Measurements from ENCODE around the gene NPAS3. TPM values are rescaled to one million over a fixed set of nuclear protein-coding genes. Genes with fewer than 3 reads are reported as not detected.

The NPAS3 gene
- total RNA-seq, 1 donor from 2014 or later: 2.0 TPM

- no peaks in the 10 kb centered on the region for H3K27me3 ChIP-seq (ENCODE audit: control insufficient read depth, insufficient read depth, low read length)
- H3K36me3 ChIP-seq (ENCODE audit: control insufficient read depth, insufficient read depth, low read length): no peaks in the 10 kb centered on the region
- TF ChIP-seq, protein P1, sequence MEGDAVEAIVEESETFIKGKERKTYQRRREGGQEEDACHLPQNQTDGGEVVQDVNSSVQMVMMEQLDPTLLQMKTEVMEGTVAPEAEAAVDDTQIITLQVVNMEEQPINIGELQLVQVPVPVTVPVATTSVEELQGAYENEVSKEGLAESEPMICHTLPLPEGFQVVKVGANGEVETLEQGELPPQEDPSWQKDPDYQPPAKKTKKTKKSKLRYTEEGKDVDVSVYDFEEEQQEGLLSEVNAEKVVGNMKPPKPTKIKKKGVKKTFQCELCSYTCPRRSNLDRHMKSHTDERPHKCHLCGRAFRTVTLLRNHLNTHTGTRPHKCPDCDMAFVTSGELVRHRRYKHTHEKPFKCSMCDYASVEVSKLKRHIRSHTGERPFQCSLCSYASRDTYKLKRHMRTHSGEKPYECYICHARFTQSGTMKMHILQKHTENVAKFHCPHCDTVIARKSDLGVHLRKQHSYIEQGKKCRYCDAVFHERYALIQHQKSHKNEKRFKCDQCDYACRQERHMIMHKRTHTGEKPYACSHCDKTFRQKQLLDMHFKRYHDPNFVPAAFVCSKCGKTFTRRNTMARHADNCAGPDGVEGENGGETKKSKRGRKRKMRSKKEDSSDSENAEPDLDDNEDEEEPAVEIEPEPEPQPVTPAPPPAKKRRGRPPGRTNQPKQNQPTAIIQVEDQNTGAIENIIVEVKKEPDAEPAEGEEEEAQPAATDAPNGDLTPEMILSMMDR (IDR thresholded peaks at IDR 0.05; ENCODE audit: insufficient read depth, low read length, poor library complexity, severe bottlenecking): no peak
- no peak overlapping the region for H3K4me3 ChIP-seq (ENCODE audit: low read depth, low read length)
- no peak for DNase-seq (ENCODE audit: low read depth)
Observed at GRCh38 chr14:33511851-33512640, 573.4 kb downstream of the NPAS3 start.

GRCh38 chr14:33515441-33515840, 576.8 kb downstream of the NPAS3 start:
- H3K4me3 ChIP-seq (ENCODE audit: low read depth, low read length): no peak overlapping the region
- H3K36me3 ChIP-seq (ENCODE audit: control insufficient read depth, insufficient read depth, low read length): no peaks in the 10 kb centered on the region
- no peaks in the 10 kb centered on the region for H3K27me3 ChIP-seq (ENCODE audit: control insufficient read depth, insufficient read depth, low read length)
- DNase-seq (ENCODE audit: low read depth): no peak
- TF ChIP-seq, protein P1 (IDR thresholded peaks at IDR 0.05; ENCODE audit: insufficient read depth, low read length, poor library complexity, severe bottlenecking): no peak

DNA sequence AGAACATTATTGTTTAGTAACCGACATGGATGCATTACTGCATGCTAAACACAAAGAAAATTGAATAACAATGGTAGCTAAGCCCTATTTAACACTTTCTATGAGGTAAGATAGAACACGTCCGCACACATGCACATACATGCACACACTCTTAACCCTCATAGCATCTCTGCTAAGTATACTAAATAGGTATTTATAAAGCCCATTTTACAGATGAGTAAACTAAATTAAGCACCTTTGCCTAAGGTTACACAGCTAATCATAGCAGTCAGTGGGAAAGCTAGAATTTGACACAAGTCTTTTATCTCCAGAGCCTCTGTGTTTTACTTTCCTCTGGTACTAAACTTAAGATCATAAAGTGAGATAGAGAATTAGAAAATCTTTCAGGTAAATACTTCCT, 577.2 kb downstream of the NPAS3 start:
- TF ChIP-seq, protein P1 (IDR thresholded peaks at IDR 0.05; ENCODE audit: insufficient read depth, low read length, poor library complexity, severe bottlenecking): no peak
- H3K4me3 ChIP-seq (ENCODE audit: low read depth, low read length): no peak overlapping the region
- no peaks in the 10 kb centered on the region for H3K36me3 ChIP-seq (ENCODE audit: control insufficient read depth, insufficient read depth, low read length)
- no peaks in the 10 kb centered on the region for H3K27me3 ChIP-seq (ENCODE audit: control insufficient read depth, insufficient read depth, low read length)
- DNase-seq (ENCODE audit: low read depth): no peak

DNA sequence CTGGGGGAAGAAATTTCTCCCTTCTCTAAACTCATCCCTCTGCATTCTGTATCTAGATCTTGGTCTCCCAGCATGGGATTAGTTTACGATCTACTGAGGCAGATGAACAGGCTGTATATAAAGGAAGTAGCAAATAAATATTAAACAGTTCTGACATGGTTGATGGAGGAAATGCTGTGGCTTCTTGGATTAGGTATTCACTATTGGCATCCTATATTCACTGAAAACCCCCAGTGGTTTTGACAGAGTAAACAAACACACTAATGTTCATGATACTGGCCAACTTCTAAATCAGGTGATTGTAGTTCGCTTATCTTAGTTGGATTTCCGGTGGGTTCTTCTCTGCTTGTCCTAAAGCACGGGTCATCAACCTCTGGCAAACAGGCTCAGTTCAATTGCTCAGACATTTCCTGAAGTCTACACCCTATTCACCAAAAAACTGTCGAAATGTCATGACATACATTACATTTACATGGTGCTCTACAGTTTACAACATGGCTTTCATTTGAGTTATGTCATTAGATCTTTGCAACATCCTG, 578.3 kb downstream of the NPAS3 start:
- Histone ChIP-seq H3K4me3 (ENCODE audit: low read depth, low read length) (no peak overlapping the region), H3K27me3 (ENCODE audit: control insufficient read depth, insufficient read depth, low read length) (no peaks in the 10 kb centered on the region), H3K36me3 (ENCODE audit: control insufficient read depth, insufficient read depth, low read length) (no peaks in the 10 kb centered on the region)
- DNase-seq (ENCODE audit: low read depth): no peak
- TF ChIP-seq, protein P1 (IDR thresholded peaks at IDR 0.05; ENCODE audit: insufficient read depth, low read length, poor library complexity, severe bottlenecking): no peak

DNA sequence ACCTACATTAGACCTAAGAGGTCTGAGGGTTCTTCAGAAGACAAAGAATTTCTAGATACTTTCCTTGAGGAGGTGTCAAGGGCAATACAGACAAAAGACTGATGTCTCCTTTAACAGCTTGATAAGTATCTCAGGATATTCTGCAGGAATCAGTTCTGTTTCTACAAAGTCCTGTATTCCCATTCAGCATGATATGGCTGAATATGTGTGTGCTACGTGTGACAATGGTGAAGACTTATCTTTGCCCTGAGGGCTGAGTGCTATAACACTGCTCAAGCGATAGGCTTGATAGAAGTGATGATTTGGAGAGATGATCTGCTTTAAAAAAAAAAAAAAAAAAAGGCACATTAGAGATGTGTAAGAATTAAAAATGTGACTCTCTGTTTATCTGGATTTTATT, 582.5 kb downstream of the NPAS3 start:
- no peak for DNase-seq (ENCODE audit: low read depth)
- H3K27me3 ChIP-seq (ENCODE audit: control insufficient read depth, insufficient read depth, low read length): no peaks in the 10 kb centered on the region
- TF ChIP-seq, protein P1 (IDR thresholded peaks at IDR 0.05; ENCODE audit: insufficient read depth, low read length, poor library complexity, severe bottlenecking): no peak

More for the DNA sequence above, 582.5 kb downstream of the NPAS3 start:
- Histone ChIP-seq H3K36me3 (ENCODE audit: control insufficient read depth, insufficient read depth, low read length) (no peaks in the 10 kb centered on the region), H3K4me3 (ENCODE audit: low read depth, low read length) (no peak overlapping the region)

Measured in kidney epithelial cell (primary cell).